GM19193 (cell line): Measurements from ENCODE around the gene CPTP.

Experiments
- POLR2A ChIP-seq: IDR thresholded peaks from 4 replicates; pipeline ENCODE4 v1.6.1; 2011; ENCODE audit not compliant: insufficient read depth, insufficient read length; ENCODE audit errors: extremely low read depth

CPTP gene

DNA sequence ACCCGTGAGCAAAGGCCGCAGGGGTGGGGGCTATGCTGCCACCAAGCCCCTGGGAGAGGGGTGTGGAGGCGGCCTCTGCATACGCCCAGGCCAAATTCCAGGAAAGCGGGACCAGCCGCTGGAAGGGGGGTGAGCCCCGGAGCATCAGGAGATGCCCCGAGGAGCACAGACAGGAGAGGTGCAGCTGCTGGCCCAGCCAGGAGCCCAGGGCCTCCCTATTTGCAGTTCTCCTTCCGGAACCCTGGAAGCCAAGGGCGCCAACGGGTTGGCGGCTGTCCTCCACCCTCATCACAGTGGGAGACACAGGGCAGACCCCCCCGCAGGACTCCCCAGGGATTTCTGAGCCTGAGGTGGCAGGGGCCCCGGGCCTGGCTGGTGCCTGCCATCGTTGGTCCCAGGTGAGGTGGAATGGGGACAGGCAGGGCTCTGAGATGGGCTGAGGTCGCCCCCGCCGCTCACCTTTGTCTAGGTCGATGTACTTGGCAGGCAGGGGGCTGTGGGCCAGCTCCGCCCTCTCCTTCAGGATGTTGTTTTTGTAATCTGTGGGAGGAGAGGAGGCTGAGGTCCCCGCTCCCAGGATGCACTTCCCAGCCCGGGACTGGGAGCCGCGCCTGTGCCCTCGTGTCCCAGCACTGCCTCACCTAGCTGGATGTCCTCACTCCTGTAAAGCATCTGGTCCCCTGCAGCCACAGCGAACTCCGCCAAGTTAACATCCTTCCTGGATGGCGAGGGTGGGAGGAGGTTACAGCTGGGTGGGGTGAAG is 29.0 kb downstream of the CPTP start:
- no peak for TF ChIP-seq POLR2A

DNA sequence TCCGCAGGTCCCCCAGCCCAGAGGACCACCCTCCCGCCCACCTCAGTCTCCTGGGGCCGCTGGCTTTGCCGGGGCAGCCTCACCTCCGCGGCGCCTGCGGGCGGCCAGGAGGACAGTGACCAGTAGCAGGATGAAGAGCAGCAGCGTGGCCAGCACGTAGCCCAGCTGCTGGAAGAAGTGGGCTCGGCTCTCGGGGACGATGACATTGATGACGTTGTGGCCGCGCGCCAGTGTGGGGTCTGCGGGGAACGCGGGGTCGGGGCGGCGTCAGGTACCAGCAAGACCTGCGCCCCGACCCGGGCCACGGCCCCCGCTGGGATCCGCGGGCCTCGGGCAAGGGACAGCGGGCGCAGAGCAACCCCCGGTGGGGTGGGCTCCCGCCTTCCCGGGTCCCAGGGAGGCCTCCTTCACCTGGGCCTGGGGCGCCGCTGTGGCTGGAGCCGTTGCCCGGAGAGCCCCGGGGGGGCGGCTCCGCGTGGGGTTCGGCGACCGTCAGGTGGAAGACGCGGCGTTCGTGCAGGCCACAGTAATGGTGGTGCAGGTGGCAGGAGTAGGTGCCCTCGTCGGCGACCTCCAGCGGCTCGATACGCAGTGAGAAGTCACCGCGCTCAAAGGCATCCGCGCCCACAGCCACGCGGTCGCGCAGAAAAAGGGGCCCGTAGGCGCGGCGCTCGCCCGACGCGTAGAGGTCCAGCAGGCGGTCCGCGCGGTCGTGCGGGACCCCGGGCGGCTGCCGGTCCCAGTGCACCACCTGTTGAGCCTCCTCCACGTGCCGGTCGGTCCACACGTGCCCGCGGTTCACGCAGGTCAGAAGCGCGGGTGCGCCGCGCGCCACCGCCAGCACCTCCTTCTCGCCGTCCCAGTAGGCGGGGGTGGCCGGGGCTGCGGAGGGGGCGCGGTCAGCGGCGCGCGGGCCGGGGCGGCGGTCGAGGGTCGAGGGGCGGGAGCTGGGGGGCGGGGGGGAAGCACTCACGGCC is 30.0 kb downstream of the CPTP start:
- no peak for TF ChIP-seq POLR2A

DNA sequence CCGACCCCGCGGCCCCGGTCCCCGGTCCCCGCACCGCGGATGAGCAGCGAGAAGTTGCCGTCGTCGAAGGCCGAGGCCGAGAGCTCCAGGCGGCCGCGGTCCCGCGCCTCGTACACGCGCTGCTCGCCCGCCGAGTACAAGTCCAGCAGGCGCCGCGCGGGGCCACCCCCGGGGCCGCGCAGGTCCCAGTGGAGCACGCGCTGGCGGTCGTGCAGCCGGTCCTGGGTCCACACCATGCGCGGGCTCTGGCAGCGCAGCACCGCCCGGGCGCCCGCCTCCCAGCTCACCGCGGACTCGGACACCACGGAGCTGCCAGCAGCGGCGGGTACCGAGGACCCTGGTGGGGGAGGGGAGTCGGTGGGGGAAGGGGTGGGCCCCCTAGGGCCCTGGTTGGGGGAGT is 30.8 kb downstream of the CPTP start:
- TF ChIP-seq POLR2A, result no peak

DNA sequence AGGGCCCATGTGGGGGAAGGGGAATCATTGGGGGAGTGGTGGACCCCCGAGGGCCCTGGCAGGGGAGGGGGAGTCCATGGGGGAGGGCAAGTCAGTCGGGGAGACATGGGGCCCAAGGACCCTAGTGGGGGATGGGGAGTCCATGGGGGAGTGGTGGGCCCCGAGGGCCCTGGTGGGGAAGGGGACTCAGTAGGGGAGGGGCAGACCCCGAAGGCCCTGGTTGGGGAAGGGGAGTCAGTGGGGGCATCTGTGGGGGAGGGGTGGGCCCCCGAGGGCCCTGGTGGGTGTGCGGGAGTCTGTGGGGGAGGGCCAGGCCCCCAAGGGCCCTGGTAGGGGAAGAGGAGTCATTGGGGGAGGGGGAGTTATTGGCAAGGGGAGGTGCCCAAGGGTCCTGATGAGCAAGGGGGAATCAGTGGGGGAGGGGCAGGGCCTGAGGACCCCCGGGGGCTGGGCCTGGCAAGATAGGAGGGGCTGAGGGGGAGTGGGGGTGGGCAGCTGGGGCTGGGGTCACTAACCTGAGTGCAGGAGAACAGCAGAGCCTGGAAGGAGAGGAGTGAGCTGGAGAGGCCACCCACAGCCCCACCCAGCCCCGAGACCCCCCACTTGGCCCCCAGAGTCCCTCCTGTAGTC is 31.7 kb downstream of the CPTP start:
- no peak for TF ChIP-seq POLR2A

DNA sequence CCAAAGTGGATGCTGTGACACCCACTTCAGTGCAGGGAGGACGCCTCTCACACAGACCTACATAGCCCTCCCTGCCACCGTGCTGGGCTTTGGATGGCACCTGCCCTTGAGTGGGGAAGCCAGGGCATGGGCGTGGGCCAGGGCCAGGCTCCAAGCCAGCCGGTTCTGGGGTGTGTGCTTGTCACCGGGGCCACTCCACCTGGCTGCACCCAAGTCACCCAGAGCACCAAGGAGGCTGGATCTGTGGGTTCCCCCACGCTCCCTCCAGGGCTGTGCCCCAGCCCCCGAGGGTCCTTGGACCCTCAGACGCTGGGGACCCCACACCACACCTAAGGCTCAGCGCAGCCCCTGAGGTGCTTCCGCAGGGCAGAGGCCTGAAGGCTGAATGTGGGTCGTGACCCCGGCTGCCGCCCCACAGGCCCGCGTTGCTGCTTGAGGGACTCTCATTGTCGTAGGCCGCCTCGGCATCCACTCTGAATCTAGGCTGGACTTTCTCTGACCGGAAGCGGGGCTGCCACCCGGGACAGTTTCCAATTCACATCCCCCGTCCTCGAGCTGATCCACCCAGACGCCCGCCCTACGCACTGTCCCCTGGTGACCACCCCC is 32.3 kb downstream of the CPTP start:
- TF ChIP-seq POLR2A, result no peak

DNA sequence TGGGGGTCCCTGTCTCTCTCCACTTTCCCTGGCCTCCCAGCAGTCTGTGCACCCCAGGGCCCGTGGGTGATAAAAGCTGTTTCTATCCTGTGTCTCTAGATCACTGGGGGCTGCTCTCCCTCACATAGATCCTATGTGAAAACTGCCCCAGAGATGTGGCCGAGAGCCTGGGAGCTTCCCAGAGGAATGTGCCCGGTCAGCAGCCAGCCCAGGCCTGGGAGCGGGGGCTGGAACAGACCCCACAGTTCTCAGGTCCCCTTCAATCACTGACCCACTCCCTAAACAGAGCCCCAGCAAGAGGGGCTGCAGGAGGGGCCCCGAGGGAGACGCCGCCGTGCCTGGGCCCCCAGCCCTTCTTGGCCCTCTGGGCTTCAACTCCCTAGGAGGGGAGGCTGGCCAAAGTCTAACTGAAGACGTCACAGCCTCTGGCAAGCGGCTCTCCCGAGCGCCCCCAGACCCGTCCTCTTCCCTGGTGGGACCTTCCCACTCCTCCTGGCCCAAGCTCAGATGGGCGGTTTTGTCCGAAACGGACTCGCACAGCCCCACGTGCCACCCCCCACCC is 33.4 kb downstream of the CPTP start:
- no peak for TF ChIP-seq POLR2A

DNA sequence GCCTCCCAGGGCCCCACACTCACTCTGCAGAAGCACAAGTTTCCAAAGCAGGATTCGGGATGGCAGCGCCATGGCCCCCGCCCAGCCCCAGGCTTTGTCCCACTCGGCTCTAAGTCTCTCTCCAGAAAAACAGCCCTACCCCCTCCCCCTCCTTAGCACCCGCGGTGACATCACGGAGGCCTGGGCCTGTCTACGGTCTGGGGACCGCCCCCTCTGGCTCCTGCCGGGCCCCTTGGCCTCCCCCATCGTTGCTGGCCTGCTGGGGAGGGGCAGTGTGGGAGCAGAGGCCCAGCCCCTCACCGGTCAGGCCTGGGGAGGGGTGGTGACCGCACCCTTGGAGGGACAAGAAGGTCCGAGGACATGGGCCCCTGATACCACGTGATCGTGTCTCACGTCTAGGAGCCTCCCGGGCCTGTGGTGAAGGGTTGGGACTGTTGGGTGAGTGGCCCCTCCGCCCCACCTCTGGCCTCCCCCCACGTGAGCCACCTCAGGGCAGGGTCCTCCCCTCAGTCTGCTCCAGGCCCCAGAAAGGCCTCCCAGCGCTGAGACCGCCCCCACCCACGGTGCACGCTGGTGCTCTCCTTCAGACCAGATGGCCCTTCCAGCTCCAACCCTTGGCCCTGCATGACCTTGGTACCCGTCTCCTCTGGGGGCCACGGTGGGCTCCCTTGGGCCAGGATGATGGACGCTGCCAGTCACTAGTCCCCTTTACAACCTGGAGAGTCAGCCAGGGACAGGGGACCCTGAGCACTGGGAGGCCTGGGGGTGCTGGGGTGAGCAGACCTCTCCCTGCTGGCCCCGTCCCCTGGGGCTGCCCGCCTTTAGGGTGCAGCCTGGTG is 34.0 kb downstream of the CPTP start, which contains the start of gene MXRA8:
MXRA8 (minus strand) TSS at position 123 of the 839 bp plus-strand sequence; CDS start at position 72, 51 bp downstream.
- TF ChIP-seq POLR2A, result no peak

DNA sequence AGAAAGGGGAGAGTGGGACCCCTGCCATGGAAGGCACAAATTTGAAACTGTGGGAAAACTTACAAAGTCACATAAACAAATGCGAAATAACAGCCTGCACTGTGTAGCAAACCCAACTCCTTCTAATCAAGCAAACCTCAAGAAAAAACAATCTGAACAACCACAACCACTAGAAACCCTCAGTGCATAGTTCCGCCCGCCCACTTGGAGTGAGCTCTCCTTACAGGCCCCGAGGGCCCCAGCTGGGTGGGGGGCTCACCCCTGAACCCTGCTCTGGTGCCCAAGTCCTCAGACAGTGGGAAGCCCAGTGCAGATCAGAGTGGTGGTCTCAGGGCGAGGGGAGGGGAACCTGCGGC is 34.7 kb downstream of the CPTP start:
- no peak for TF ChIP-seq POLR2A

DNA sequence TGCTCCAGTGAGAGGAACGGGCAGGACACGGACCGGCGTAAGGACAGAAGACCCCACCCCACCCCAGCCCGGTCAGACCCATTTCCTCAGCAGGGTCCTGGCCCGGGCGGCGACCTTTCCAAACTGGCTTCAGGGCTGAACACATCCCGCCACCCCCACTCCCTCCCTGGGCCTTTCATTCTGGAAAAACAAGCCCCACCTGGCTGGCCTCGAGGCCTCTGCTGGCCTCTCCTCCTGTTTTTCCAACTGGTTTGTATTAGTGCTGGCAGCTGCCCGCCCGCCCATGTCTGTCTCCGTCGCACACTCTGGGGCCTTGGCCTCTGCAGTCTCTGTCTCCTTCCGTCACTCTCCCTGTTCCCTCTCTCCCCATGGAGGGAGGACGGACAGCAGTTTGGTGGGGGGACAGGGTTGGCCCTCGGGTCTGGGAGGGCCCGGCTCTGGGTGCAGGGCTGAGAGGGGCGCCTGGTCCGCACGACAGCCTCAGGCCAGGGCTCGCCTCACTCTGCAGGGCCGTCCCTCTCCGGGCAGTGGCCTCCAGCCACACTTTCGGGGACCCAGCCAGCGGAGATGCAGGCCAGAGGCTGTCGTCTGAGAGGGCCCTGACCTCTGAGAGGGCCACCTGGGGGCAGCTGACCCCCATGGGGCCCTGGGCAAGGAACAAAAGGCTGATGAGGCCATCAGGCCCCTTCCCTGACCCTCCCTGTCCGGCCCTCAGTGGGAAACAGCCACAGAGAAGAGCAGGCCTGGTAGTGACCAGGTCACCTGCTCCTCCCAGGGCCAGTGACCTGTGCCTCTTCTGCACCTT is 35.3 kb downstream of the CPTP start:
- TF ChIP-seq POLR2A, result no peak

DNA sequence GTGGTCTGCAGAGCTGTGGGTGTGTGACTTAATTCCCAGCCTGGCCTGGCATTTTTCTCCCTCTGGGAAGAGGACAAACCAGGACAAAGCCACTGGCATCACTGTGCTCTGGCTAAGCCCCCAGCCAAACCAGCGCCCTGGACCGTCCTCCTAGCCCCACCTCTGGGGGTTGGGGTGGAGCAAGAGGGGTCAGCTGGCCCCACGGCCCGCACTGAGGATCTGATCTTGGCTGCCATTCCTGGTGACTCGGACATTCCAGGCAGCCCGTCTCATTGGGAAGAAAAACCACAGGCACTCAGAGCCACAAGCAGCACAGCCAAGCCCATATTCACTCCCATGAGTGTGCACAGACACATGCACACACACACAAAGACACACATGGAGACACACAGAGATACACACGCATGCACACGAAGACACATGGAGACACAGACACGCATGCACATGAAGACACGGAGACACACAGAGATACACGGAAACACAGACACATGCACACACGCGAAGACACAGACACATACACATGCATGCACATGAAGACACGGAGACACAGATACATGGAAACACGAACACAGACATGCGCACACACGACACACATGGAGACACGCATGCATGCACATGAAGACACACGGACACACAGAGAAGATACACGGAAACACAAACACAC is 36.0 kb downstream of the CPTP start:
- no peak for TF ChIP-seq POLR2A

DNA sequence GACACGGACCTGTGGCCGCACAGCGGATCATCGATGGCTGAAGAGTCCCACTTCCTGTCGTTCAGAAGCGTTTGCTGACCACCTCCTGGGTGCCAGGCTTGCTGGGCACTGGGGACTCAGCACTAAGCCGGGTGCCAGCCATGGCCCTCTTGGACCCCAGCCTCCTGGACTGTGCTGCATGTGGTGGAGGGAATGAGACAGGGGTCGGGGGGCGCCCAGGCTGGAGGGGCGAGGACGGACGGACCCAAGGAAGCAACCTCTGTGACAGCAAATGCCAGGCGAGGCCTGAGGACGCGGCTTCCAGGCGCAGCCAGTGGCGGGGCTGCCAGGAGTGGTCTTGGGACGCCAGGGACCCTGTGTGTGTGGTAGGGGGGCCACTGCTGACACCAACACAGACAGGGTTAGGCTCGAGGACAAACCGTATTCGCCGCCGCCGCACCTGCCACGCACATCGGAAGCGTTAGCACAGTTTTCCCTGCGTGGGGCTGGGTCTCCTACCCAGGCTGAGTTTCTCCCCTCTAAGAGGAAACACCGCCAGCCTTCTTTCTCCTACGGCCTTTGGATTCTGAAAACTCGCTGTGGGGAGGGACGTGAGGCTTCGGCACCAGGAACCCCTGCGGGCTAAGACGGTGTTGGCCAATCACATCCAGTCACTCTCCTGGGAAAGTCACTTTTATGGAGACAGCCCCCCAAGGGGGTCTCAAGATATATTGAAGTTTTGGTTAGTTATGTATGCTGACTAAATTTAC is 36.8 kb downstream of the CPTP start:
- TF ChIP-seq POLR2A, result no peak

DNA sequence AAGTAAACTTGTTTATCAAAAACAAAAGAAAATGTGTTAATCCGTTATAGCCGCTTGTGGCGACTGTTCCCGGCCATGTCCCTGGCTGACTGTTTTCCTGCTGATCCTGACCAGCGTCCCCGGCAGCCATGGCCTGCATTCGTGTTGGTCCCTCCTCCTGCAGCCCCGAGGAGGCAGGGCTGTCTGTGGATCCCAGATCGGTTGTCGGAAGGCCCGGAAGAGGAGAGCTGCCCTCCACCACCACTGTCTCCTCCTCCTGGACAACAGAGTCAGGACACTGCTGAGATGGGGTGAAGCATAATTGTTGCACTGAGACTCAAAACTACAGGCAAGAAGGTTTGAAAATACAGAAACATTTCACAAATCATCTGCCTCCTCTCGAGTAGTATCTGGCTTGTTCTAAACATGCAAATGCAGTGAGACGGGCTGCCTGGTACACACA is 37.4 kb downstream of the CPTP start:
- no peak for TF ChIP-seq POLR2A
